ENCODE results near the gene GABBR2. TPM values are rescaled to one million over a fixed set of nuclear protein-coding genes. Genes with fewer than 3 reads are reported as not detected.

GABBR2 gene
- total RNA-seq, 1 donor from 2014 or later: 0.84 TPM

DNA sequence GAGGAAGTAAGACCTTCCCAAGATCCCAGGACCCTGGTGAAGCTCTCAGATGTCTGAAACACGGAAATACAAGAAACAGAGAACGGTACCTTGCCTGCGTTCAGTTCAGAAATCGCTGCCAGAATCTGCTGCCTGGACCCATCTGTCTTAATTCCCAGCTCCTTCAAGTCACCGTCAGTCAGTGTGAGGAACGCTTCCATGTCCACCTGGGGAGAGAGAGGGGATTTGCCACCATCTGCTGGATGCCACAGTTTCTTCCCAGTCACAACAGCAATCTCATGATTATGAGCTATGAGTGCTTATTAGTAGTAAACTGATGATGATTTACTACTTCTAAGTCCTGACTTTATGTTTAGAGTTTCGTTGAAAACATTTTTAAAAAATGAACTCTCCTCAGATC is 36.7 kb upstream of the GABBR2 start:
- Histone ChIP-seq H3K4me3 (no peak overlapping the region), H3K4me1 (no peaks in the 10 kb centered on the region), H3K27ac (no peak overlapping the region), H3K36me3 (peaks cover 28% of the 10 kb centered on the region), H3K27me3 (no peaks in the 10 kb centered on the region), H3K9me3 (no peaks in the 10 kb centered on the region)
- TF ChIP-seq, protein P1, sequence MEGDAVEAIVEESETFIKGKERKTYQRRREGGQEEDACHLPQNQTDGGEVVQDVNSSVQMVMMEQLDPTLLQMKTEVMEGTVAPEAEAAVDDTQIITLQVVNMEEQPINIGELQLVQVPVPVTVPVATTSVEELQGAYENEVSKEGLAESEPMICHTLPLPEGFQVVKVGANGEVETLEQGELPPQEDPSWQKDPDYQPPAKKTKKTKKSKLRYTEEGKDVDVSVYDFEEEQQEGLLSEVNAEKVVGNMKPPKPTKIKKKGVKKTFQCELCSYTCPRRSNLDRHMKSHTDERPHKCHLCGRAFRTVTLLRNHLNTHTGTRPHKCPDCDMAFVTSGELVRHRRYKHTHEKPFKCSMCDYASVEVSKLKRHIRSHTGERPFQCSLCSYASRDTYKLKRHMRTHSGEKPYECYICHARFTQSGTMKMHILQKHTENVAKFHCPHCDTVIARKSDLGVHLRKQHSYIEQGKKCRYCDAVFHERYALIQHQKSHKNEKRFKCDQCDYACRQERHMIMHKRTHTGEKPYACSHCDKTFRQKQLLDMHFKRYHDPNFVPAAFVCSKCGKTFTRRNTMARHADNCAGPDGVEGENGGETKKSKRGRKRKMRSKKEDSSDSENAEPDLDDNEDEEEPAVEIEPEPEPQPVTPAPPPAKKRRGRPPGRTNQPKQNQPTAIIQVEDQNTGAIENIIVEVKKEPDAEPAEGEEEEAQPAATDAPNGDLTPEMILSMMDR (IDR thresholded peaks at IDR 0.05): no peak
- intact Hi-C loops (cut with DNase I): no loop called here
- ATAC-seq: no peak
- DNase-seq: no peak

DNA sequence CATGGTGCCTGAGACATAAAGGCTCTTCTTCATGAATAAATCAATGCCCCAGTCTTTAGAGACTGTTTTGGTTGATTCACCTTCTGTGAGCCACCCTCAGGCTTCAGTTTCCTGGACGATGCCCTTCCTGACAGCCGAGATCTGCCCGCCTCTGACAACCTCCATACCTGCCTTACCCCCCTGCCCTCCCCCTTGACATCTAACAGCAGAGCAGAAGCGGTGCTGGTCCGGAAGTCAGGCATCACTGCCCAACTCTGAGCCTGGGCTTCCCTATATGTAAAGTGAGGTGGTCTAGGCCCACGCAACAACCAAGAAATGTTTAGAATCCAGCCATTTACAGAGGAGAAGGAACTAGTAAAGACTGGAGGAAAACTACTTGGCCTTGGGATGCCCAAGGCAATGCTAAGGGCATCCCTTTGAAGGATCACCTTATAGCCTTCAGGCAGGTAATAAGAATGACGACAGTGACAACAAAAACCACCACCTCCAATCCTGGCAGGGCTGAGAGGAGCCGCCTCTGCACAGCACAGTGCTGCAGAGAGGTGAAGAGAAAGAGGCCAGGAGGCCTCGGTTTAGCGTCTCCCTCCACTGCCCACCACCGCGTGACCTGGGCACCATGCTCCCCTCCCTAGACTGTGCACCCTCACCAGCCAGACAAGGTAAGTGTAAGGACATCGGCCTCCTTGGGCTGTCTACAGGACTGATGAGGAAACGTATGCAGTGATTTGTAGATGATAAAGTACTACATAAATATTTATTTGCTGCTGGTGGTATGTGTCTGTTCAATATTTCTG is 35.3 kb upstream of the GABBR2 start:
- no peaks in the 10 kb centered on the region for H3K27me3 ChIP-seq
- H3K9me3 ChIP-seq: no peaks in the 10 kb centered on the region
- no peak overlapping the region for H3K27ac ChIP-seq
- no peak overlapping the region for H3K4me3 ChIP-seq
- intact Hi-C loops (cut with DNase I): no loop called here
- TF ChIP-seq, protein P1 (IDR thresholded peaks at IDR 0.05): no peak
- ATAC-seq: no peak
- no peaks in the 10 kb centered on the region for H3K4me1 ChIP-seq
- peaks cover 17% of the 10 kb centered on the region for H3K36me3 ChIP-seq
- DNase-seq: no peak

GRCh38 chr9:98743329-98743728 is 34.6 kb upstream of the GABBR2 start:
- TF ChIP-seq, protein P1 (IDR thresholded peaks at IDR 0.05): no peak
- Histone ChIP-seq H3K9me3 (no peaks in the 10 kb centered on the region), H3K36me3 (peaks cover 17% of the 10 kb centered on the region), H3K27me3 (no peaks in the 10 kb centered on the region), H3K4me1 (no peaks in the 10 kb centered on the region), H3K27ac (no peak overlapping the region), H3K4me3 (no peak overlapping the region)
- no peak for ATAC-seq
- intact Hi-C loops (cut with DNase I): no loop called here
- DNase-seq: no peak

GRCh38 chr9:98742325-98743280 is 33.9 kb upstream of the GABBR2 start:
- ATAC-seq (no peak), DNase-seq (no peak)
- Histone ChIP-seq H3K4me3 (no peak overlapping the region), H3K4me1 (no peaks in the 10 kb centered on the region), H3K9me3 (no peaks in the 10 kb centered on the region), H3K36me3 (peaks cover 17% of the 10 kb centered on the region), H3K27me3 (no peaks in the 10 kb centered on the region), H3K27ac (no peak overlapping the region)
- TF ChIP-seq, protein P1 (IDR thresholded peaks at IDR 0.05): no peak
- intact Hi-C loops (cut with DNase I): no loop called here

- peaks cover 23% of the 10 kb centered on the region for H3K36me3 ChIP-seq
- DNase-seq: no peak
- intact Hi-C loops (cut with DNase I): no loop called here
- no peaks in the 10 kb centered on the region for H3K9me3 ChIP-seq
- H3K27ac ChIP-seq: no peak overlapping the region
- H3K4me3 ChIP-seq: no peak overlapping the region
- no peaks in the 10 kb centered on the region for H3K4me1 ChIP-seq
- no peak for ATAC-seq
- no peaks in the 10 kb centered on the region for H3K27me3 ChIP-seq
- TF ChIP-seq, protein P1 (IDR thresholded peaks at IDR 0.05): no peak
Observed at GRCh38 chr9:98740226-98740881, 31.6 kb upstream of the GABBR2 start.
